Caki2 (cell line): ENCODE data around the gene RAB23. TPM values are rescaled to one million over a fixed set of nuclear protein-coding genes. Genes with fewer than 3 reads are reported as not detected.

ENCODE experiments used
- DNase-seq: peaks from one replicate; pipeline ENCODE4 v3.0.0-alpha.2; 2015; ENCODE audit warnings: low read depth
- in situ Hi-C: cut with HindIII; loops from 2 replicates; pipeline ENCODE4 v1.10.0; 2016; ENCODE audit warnings: low sequenced_read_pairs, low pct_unique_long_range_greater_than_20kb, mixed read lengths
- total RNA-seq: library from RNA; depleted of rRNA; stranded (reverse); fragments of >200 nt; shearing (Covaris generic); gene quantifications from 2 replicates; pipeline ENCODE4 v1.2.3, GENCODE V29; 2014; ENCODE audit warnings: low replicate concordance; rRNA removed

RAB23 gene
- total RNA-seq, 1 experiment from 2014 or later, result 17.0 TPM

GRCh38 chr6:57158658-57159057 is 63.4 kb downstream of the RAB23 start:
- DNase-seq, result no peak
- in situ Hi-C loops, result no loop called here

- in situ Hi-C loops, result no loop called here
- DNase-seq, result no peak
Measured at GRCh38 chr6:57147955-57148858, 73.9 kb downstream of the RAB23 start.

- DNase-seq, result no peak
Measured at GRCh38 chr6:57147401-57147800, 74.7 kb downstream of the RAB23 start.

GRCh38 chr6:57143690-57144089 is 78.4 kb downstream of the RAB23 start:
- no peak for DNase-seq
- in situ Hi-C loops, result no loop called here

More at GRCh38 chr6:57147401-57147800, 74.7 kb downstream of the RAB23 start:
- in situ Hi-C loops, result no loop called here

- in situ Hi-C loops, result no loop called here
- DNase-seq, result no peak
Measured at GRCh38 chr6:57142178-57142525, 80.0 kb downstream of the RAB23 start.

GRCh38 chr6:57141451-57142177 is 80.5 kb downstream of the RAB23 start:
- in situ Hi-C loops, result no loop called here
- DNase-seq, result no peak

GRCh38 chr6:57138026-57138425 is 84.1 kb downstream of the RAB23 start:
- in situ Hi-C loops, result no loop called here
- DNase-seq, result no peak

GRCh38 chr6:57137350-57137749 is 84.8 kb downstream of the RAB23 start:
- in situ Hi-C loops, result no loop called here
- no peak for DNase-seq

Other genes starting within 250 kb of the RAB23 start
- gene KIAA1586, start 175.6 kb downstream of the RAB23 start, total RNA-seq, result 6.9 and 28.4 TPM in 2 replicates
- 21.4 and 25.3 TPM in 2 replicates for gene ZNF451, start 132.1 kb downstream of the RAB23 start, total RNA-seq
- gene BAG2, start 50.0 kb downstream of the RAB23 start, total RNA-seq, result 23.6 and 39.0 TPM in 2 replicates
- gene PRIM2, start 95.3 kb upstream of the RAB23 start, total RNA-seq, result 78.5 and 81.3 TPM in 2 replicates